ENCODE measurements around the gene CENPF.

GRCh38 chr1:214587165-214587564, 15.8 kb upstream of the CENPF start:
- TF ChIP-seq TCF12 (IDR thresholded peaks at IDR 0.05; ENCODE audit: low read depth): no peak
- no peak for TF ChIP-seq EP300 (IDR thresholded peaks at IDR 0.05; ENCODE audit: borderline replicate concordance)
- TF ChIP-seq, protein P1, sequence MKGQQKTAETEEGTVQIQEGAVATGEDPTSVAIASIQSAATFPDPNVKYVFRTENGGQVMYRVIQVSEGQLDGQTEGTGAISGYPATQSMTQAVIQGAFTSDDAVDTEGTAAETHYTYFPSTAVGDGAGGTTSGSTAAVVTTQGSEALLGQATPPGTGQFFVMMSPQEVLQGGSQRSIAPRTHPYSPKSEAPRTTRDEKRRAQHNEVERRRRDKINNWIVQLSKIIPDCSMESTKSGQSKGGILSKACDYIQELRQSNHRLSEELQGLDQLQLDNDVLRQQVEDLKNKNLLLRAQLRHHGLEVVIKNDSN (IDR thresholded peaks at IDR 0.05): no peak
- no peak for TF ChIP-seq EGR1 (IDR thresholded peaks at IDR 0.05)
- TF ChIP-seq TAF1 (IDR thresholded peaks at IDR 0.05; ENCODE audit: low read depth): no peak
- no peak for TF ChIP-seq REST (IDR thresholded peaks at IDR 0.05; ENCODE audit: low read depth)
- no peak for TF ChIP-seq CEBPB (IDR thresholded peaks at IDR 0.05)
- TF ChIP-seq YY1 (IDR thresholded peaks at IDR 0.05; ENCODE audit: low read depth): no peak
- TF ChIP-seq NFIC (IDR thresholded peaks at IDR 0.05): 0 out of 2 replicates have a peak, but pooled peaks have one; percentile 28
- no peak for TF ChIP-seq MAX (IDR thresholded peaks at IDR 0.05)

Measured in Ishikawa (cell line).